ENCODE results near the gene SGMS2. TPM values are rescaled to one million over a fixed set of nuclear protein-coding genes. Genes with fewer than 3 reads are reported as not detected.
A peak's percentile ranks its signal among the peaks of the same experiment; 100 is the strongest.

The SGMS2 gene
- total RNA-seq, 1 donor from 2014 or later = not detected

- Mint-ChIP-seq H3K36me3 (ENCODE audit: unreplicated experiment) (no peaks in the 10 kb centered on the region), H3K4me1 (ENCODE audit: low read depth, unreplicated experiment) (no peaks in the 10 kb centered on the region), H3K9me3 (ENCODE audit: unreplicated experiment) (peaks cover 2% of the 10 kb centered on the region), H3K4me3 (ENCODE audit: unreplicated experiment) (peak overlapping the region; percentile 89), H3K27ac (ENCODE audit: unreplicated experiment) (no peak overlapping the region), H3K27me3 (ENCODE audit: unreplicated experiment) (peaks cover 2% of the 10 kb centered on the region)
- TF ChIP-seq CTCF (IDR thresholded peaks at IDR 0.05; ENCODE audit: partially characterized antibody, unreplicated experiment) = no peak
- DNase-seq = no peak
Measured at GRCh38 chr4:107931775-107932321, 107.1 kb downstream of the SGMS2 start.

- TF ChIP-seq CTCF (IDR thresholded peaks at IDR 0.05; ENCODE audit: partially characterized antibody, unreplicated experiment) = no peak
- DNase-seq = no peak
- no peak overlapping the region for H3K4me3 Mint-ChIP-seq (ENCODE audit: unreplicated experiment)
- H3K27ac Mint-ChIP-seq (ENCODE audit: unreplicated experiment) = no peak overlapping the region
- no peaks in the 10 kb centered on the region for H3K4me1 Mint-ChIP-seq (ENCODE audit: low read depth, unreplicated experiment)
- no peaks in the 10 kb centered on the region for H3K27me3 Mint-ChIP-seq (ENCODE audit: unreplicated experiment)
- no peaks in the 10 kb centered on the region for H3K36me3 Mint-ChIP-seq (ENCODE audit: unreplicated experiment)
- H3K9me3 Mint-ChIP-seq (ENCODE audit: unreplicated experiment) = peaks cover 2% of the 10 kb centered on the region
Measured at GRCh38 chr4:107935246-107935645, 110.5 kb downstream of the SGMS2 start.

- H3K36me3 Mint-ChIP-seq (ENCODE audit: unreplicated experiment) = no peaks in the 10 kb centered on the region
- no peak overlapping the region for H3K27ac Mint-ChIP-seq (ENCODE audit: unreplicated experiment)
- DNase-seq = no peak
- H3K27me3 Mint-ChIP-seq (ENCODE audit: unreplicated experiment) = no peaks in the 10 kb centered on the region
- no peak for TF ChIP-seq CTCF (IDR thresholded peaks at IDR 0.05; ENCODE audit: partially characterized antibody, unreplicated experiment)
- H3K9me3 Mint-ChIP-seq (ENCODE audit: unreplicated experiment) = no peaks in the 10 kb centered on the region
- no peak overlapping the region for H3K4me3 Mint-ChIP-seq (ENCODE audit: unreplicated experiment)
- H3K4me1 Mint-ChIP-seq (ENCODE audit: low read depth, unreplicated experiment) = no peaks in the 10 kb centered on the region
Measured at GRCh38 chr4:107937040-107937439, 112.3 kb downstream of the SGMS2 start.

GRCh38 chr4:107939307-107939706 lies 114.6 kb downstream of the SGMS2 start:
- TF ChIP-seq CTCF (IDR thresholded peaks at IDR 0.05; ENCODE audit: partially characterized antibody, unreplicated experiment) = no peak
- DNase-seq = no peak
- Mint-ChIP-seq H3K27me3 (ENCODE audit: unreplicated experiment) (no peaks in the 10 kb centered on the region), H3K36me3 (ENCODE audit: unreplicated experiment) (no peaks in the 10 kb centered on the region), H3K27ac (ENCODE audit: unreplicated experiment) (no peak overlapping the region), H3K9me3 (ENCODE audit: unreplicated experiment) (no peaks in the 10 kb centered on the region), H3K4me1 (ENCODE audit: low read depth, unreplicated experiment) (no peaks in the 10 kb centered on the region), H3K4me3 (ENCODE audit: unreplicated experiment) (no peak overlapping the region)

GRCh38 chr4:107945809-107946208 lies 121.1 kb downstream of the SGMS2 start:
- Mint-ChIP-seq H3K27me3 (ENCODE audit: unreplicated experiment) (no peaks in the 10 kb centered on the region), H3K4me1 (ENCODE audit: low read depth, unreplicated experiment) (no peaks in the 10 kb centered on the region), H3K9me3 (ENCODE audit: unreplicated experiment) (no peaks in the 10 kb centered on the region), H3K4me3 (ENCODE audit: unreplicated experiment) (no peak overlapping the region), H3K36me3 (ENCODE audit: unreplicated experiment) (no peaks in the 10 kb centered on the region), H3K27ac (ENCODE audit: unreplicated experiment) (no peak overlapping the region)
- no peak for DNase-seq
- no peak for TF ChIP-seq CTCF (IDR thresholded peaks at IDR 0.05; ENCODE audit: partially characterized antibody, unreplicated experiment)
